ENCODE measurements around the gene ZMYND12. TPM values are rescaled to one million over a fixed set of nuclear protein-coding genes. Genes with fewer than 3 reads are reported as not detected.
"Not testable (repeated sequence)": the region's sequence is repeated elsewhere in the genome, so short reads cannot be mapped to it uniquely, and the experiment has no call there.

The ZMYND12 gene, protein sequence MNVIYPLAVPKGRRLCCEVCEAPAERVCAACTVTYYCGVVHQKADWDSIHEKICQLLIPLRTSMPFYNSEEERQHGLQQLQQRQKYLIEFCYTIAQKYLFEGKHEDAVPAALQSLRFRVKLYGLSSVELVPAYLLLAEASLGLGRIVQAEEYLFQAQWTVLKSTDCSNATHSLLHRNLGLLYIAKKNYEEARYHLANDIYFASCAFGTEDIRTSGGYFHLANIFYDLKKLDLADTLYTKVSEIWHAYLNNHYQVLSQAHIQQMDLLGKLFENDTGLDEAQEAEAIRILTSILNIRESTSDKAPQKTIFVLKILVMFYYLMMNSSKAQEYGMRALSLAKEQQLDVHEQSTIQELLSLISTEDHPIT
- total RNA-seq (ENCODE audit: unreplicated experiment): 0.49 TPM
- long read RNA-seq: 0 reads

DNA sequence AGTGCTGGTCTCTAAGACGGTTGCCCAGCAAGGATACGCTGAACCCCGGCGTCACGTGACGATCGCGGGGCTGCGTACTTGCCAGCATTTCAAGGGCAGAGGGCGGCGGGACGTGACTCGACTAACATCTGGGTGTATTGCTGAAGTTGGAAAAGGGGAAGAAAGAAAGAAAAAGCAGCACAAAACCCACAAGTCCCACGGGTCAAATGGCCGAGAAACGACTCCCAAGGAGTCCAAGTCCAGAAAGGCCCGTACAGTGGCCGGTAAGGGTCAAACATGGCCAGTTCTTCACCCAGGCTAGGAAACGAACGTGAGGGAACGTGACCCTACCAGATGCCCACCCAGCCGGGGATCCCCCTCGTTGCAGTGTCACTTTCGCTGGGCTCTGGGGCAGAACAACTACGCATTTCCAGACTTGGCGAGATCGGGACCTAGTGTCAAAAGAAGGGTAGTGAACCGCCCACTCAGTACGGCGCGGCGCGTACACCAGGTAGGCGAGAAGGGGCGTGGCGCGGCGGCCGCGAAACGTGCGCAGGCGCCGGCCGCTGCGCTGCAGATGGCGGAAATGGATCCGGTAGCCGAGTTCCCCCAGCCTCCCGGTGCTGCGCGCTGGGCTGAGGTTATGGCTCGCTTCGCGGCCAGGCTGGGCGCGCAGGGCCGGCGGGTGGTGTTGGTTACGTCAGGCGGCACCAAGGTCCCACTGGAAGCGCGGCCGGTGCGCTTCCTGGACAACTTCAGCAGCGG lies at the start of gene ZMYND12, which contains the start of gene PPCS:
TSS of gene ZMYND12 (minus strand) at position 13 of the 744 bp plus-strand sequence. CDS start 25 bp downstream, outside the sequence.
TSS of gene PPCS (plus strand) at position 534 of the 744 bp plus-strand sequence. CDS start at position 557, 23 bp downstream.
- TF ChIP-seq, protein P1, sequence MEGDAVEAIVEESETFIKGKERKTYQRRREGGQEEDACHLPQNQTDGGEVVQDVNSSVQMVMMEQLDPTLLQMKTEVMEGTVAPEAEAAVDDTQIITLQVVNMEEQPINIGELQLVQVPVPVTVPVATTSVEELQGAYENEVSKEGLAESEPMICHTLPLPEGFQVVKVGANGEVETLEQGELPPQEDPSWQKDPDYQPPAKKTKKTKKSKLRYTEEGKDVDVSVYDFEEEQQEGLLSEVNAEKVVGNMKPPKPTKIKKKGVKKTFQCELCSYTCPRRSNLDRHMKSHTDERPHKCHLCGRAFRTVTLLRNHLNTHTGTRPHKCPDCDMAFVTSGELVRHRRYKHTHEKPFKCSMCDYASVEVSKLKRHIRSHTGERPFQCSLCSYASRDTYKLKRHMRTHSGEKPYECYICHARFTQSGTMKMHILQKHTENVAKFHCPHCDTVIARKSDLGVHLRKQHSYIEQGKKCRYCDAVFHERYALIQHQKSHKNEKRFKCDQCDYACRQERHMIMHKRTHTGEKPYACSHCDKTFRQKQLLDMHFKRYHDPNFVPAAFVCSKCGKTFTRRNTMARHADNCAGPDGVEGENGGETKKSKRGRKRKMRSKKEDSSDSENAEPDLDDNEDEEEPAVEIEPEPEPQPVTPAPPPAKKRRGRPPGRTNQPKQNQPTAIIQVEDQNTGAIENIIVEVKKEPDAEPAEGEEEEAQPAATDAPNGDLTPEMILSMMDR (IDR thresholded peaks at IDR 0.05; ENCODE audit: partially characterized antibody, unreplicated experiment): no peak
- no peaks in the 10 kb centered on the region for H3K36me3 Mint-ChIP-seq (ENCODE audit: unreplicated experiment)
- H3K9me3 Mint-ChIP-seq (ENCODE audit: unreplicated experiment): peaks cover 4% of the 10 kb centered on the region
- H3K27ac Mint-ChIP-seq (ENCODE audit: unreplicated experiment): peak within 1 kb of the TSS; percentile 85
- H3K4me1 Mint-ChIP-seq (ENCODE audit: low read depth, unreplicated experiment): peaks cover 4% of the 10 kb centered on the region
- no peaks in the 10 kb centered on the region for H3K27me3 Mint-ChIP-seq (ENCODE audit: unreplicated experiment)
- peak within 1 kb of the TSS; percentile 99 for H3K4me3 Mint-ChIP-seq (ENCODE audit: unreplicated experiment)
- peak; percentile 90 for DNase-seq

DNA sequence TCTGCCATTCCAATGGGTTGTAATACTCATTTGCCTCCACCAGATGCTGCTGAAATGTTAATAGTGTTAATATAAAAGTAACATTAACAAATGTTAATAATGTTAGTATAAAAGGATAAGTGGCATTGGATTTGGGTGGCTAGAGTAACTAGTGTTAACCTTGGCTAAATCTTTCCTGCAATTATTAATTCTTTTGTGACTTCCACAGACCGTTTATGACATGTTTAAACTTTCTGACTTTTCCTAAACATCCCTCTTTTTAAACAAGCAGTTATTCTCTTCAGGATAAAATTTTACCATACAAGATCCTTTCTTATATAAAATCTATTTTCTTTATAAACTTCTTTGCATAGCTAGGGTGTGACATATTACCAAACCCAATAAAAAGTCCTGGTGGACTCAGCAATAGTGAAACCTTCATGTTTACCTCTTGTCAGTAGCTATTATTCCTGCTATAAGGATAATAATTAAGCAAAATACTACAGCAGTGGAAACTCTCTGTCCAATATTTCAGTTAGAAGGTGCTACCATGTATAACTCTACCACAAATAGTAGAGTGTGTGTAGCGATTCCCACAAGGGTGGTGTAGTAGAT lies 48.8 kb upstream of the ZMYND12 start:
- H3K27me3 Mint-ChIP-seq (ENCODE audit: unreplicated experiment): no peaks in the 10 kb centered on the region
- peaks cover 14% of the 10 kb centered on the region for H3K9me3 Mint-ChIP-seq (ENCODE audit: unreplicated experiment)
- H3K36me3 Mint-ChIP-seq (ENCODE audit: unreplicated experiment): peaks cover 21% of the 10 kb centered on the region
- TF ChIP-seq, protein P1 (IDR thresholded peaks at IDR 0.05; ENCODE audit: partially characterized antibody, unreplicated experiment): no peak
- no peaks in the 10 kb centered on the region for H3K4me1 Mint-ChIP-seq (ENCODE audit: low read depth, unreplicated experiment)
- no peak overlapping the region for H3K4me3 Mint-ChIP-seq (ENCODE audit: unreplicated experiment)
- DNase-seq: no peak
- H3K27ac Mint-ChIP-seq (ENCODE audit: unreplicated experiment): no peak overlapping the region

DNA sequence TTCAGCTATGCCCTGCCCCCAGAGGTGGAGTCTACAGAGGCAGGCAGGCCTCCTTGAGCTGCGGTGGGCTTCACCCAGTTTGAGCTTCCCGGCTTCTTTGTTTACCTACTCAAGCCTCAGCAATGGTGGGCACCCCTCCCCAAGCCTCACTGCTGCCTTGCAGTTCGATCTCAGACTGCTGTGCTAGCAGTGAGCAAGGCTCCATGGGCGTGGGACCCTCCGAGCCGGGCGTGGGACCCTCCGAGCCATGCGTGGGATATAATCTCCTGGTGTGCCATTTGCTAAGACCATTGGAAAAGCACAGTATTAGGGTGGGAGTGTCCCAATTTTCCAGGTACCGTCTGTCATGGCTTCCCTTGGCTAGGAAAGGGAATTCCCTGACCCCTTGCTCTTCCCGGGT lies 46.2 kb upstream of the ZMYND12 start:
- not testable (repeated sequence) for H3K27ac Mint-ChIP-seq (ENCODE audit: unreplicated experiment); H3K4me3 Mint-ChIP-seq (ENCODE audit: unreplicated experiment)

DNA sequence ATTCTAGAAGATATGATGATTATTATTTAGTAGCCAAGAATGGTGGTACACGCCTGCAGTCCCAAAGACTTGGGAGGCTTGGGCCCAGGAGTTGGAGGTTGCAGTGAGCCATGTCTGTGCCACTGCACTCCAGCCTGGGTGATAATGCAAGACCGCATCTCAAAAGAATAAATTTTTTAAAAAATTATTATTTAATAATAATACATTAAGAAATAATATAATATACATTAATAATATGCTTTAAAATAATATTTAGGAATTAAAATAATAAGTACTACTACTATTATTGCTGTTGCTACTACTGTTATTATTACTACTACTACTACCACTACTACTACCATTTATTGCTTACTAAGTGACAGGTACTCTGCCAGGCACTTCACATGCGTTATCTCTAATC lies 34.4 kb upstream of the ZMYND12 start:
- Mint-ChIP-seq H3K27ac (ENCODE audit: unreplicated experiment) (no peak overlapping the region), H3K4me3 (ENCODE audit: unreplicated experiment) (no peak overlapping the region), H3K27me3 (ENCODE audit: unreplicated experiment) (no peaks in the 10 kb centered on the region), H3K9me3 (ENCODE audit: unreplicated experiment) (no peaks in the 10 kb centered on the region), H3K36me3 (ENCODE audit: unreplicated experiment) (no peaks in the 10 kb centered on the region), H3K4me1 (ENCODE audit: low read depth, unreplicated experiment) (no peaks in the 10 kb centered on the region)
- TF ChIP-seq, protein P1 (IDR thresholded peaks at IDR 0.05; ENCODE audit: partially characterized antibody, unreplicated experiment): no peak
- no peak for DNase-seq

More for the DNA sequence above, 46.2 kb upstream of the ZMYND12 start:
- H3K4me1 Mint-ChIP-seq (ENCODE audit: low read depth, unreplicated experiment); DNase-seq; H3K27me3 Mint-ChIP-seq (ENCODE audit: unreplicated experiment): not testable (repeated sequence)
- Mint-ChIP-seq H3K9me3 (ENCODE audit: unreplicated experiment) (peaks cover 14% of the 10 kb centered on the region), H3K36me3 (ENCODE audit: unreplicated experiment) (peaks cover 20% of the 10 kb centered on the region)

DNA sequence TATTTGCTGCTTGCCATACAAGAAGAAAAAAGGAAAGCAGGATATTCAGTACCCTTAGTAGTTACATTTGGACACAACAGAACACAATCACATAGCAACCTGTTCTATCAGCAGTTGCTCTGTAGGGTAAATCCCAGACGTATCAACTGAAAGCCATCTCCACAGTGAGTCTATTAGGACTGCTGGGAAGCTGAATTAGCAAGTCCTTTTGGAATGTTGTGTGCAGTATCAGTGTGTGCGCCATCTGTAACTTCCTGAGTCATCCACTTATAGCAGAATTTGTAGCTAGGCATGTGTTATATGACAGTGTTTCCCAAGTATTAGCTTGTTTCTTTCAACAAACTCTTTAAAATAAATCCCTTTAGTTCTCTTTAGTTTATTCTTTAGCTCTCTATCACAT lies 28.6 kb upstream of the ZMYND12 start:
- Mint-ChIP-seq H3K4me1 (ENCODE audit: low read depth, unreplicated experiment) (peaks cover 6% of the 10 kb centered on the region), H3K27me3 (ENCODE audit: unreplicated experiment) (peaks cover 1% of the 10 kb centered on the region), H3K36me3 (ENCODE audit: unreplicated experiment) (no peaks in the 10 kb centered on the region), H3K4me3 (ENCODE audit: unreplicated experiment) (no peak overlapping the region), H3K27ac (ENCODE audit: unreplicated experiment) (no peak overlapping the region), H3K9me3 (ENCODE audit: unreplicated experiment) (peaks cover 5% of the 10 kb centered on the region)
- TF ChIP-seq, protein P1 (IDR thresholded peaks at IDR 0.05; ENCODE audit: partially characterized antibody, unreplicated experiment): no peak
- no peak for DNase-seq
